Erythroblast (primary cell): ENCODE measurements around the gene RCC1.

Experiments
- GATA1 ChIP-seq: IDR thresholded peaks from 2 replicates; pipeline ENCODE4 v1.6.1; 2011; ENCODE audit warnings: low read depth, mild to moderate bottlenecking, control low read depth, low read length, moderate library complexity
- POLR2A ChIP-seq: IDR thresholded peaks from 2 replicates; pipeline ENCODE4 v1.6.1; 2011; ENCODE audit warnings: mild to moderate bottlenecking, low read length

DNA sequence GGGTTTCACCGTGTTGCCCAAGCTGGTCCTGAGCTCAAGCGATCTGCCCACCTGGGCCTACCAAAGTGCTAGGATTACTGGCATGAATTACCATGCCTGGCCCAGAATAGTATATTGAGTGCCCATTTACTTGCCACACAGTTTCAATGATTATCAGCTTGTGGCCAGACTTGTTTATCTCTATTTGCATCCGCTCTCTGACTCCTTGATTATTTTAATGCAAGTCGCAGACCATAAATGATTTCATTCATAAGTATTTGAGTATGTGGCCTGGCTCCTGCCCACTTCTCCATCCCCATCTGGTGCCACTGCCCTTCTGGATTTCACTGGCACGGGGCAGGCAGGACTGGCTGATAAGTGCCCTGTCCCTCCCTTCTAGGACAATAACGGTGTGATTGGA, 28.8 kb downstream of the RCC1 start:
- TF ChIP-seq POLR2A (no peak), GATA1 (no peak)
